ENCODE results near the gene LRRC46.

The LRRC46 gene

DNA sequence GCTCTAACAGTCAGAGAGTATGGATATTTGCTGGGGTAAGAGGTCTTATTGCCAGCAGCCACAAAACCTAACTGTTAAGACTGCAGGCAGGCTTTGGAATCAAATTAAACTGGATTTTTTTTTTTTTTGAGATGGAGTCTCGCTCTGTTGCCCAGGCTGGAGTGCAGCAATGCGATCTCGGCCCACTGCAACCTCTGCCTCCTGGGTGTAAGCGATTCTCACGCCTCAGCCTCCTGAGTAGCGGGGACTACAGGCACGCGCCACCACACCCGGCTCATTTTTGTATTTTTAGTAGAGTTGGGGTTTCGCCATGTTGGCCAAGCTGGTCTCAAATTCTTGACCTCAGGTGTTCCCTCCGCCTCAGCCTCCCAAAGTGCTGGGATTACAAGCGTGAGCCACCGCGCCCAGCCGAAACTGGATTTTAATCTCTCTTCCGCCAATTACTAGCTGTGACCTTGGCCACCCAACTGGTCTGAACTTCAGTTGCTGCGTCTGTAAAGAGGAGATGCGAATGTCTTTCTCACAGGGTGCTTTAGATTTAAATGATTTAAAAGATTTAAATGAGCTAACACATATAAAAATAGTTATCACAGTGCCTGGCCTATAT, 971 bp upstream of the LRRC46 start:
- no peak for DNase-seq (ENCODE audit: low read depth in 2 of 2)

DNA sequence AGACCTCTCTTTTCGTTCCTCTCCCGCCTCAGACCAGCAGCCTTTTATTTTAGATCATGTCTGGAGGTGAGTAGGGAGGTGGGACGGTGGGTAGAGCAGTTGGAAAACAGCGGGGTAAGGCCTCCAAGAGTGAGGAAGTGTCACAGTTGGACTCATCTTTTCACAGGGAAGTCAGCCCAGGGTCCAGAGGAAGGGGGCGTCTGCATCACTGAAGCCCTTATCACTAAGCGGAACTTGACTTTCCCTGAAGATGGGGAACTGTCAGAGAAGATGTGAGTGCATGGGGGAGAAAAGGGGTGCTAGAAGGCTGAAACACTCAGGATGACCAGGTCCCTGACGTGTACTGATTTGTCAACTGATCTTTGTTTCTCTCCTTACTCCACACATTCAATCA, 461 bp downstream of the LRRC46 start:
- DNase-seq (ENCODE audit: low read depth in 2 of 2) = no peak

DNA sequence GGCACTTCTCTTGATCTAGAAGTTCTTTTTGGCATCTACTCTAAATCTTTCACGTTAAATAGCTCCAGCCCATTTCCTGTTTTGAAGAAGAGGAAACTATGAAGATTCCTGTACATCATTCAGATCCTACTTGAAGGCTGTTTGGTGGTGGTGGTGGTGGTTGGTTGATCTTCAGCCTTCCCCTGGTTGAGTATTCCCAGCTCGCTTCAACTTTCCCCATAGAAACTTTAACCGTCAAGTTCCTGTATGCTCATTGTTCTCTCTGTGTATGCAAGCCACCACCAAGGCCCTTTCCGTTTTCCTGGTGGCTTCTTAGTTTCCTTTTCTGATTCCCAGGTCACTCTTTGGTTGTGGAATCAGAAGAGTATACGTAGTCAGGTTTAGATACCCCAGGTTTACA, 3.3 kb downstream of the LRRC46 start:
- DNase-seq (ENCODE audit: low read depth in 2 of 2) = no peak

DNA sequence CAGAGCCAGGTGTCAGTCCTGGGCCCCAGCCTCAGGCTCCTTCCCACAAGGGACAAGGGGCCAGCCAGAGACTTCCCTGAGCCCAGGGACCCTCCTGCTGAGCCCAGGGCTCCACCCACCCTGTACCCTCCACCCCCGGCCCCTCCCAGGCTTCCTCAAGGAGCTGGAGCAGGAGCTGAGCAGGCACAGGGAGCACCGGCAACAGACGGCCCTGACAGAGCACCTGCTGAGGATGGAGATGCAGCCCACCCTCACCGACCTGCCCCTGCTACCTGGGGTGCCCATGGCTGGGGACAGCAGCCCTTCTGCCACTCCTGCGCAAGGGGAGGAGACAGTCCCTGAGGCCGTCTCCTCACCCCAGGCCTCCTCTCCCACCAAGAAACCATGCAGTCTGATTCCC, 5.1 kb downstream of the LRRC46 start:
- DNase-seq (ENCODE audit: low read depth in 2 of 2) = no peak

DNA sequence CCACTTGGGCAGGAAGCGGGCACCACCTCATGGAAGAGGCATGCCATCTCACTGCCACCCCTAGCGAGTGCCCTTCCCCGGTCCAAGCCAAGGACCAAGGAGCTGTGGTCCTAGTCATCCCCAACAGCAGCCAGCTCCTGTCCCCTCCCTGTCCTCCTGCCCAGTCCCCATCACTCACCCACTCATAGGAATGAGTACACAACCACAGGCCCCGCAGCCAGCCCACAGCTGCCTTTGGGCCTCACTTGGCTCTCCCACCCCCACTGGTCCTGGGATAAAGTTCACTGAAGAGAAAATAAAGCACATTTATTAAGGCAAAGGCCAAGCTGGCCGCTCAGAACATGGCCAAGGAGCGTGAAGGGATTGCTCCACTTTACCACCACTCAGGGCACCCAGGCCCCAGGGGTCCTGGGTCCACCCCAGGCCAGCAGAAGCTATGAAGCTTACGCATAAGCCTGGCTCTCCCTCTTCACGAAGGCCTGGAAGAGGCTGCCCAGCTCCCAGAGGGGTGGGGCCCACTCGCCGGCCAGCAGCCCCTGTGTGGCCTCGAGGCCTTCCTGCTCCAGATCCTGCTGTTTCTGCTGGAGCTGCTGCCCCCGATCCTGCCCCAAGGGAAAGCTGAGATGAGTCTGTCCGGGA, 6.0 kb downstream of the LRRC46 start:
- no peak for DNase-seq (ENCODE audit: low read depth in 2 of 2)

DNA sequence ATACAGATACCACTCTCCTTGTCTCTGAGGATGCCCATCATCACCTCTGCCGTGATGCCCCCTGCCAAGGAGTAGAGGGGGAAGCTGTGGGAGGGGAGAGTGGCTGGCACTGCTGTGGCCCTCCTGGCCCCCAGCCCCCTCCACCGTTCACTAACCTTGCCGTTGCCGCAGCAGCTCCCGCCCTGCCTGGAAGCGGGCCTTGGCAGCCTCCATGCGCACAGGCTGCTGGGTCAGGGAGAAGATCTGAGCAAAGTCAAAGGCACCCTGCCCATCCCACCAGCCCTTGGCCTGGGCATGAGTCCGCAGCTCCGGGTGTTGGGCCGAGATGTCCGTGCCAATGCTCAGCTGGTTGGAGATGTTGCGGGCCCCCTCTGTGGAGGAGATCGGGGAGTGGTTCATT, 7.2 kb downstream of the LRRC46 start:
- DNase-seq (ENCODE audit: low read depth in 2 of 2) = no peak

DNA sequence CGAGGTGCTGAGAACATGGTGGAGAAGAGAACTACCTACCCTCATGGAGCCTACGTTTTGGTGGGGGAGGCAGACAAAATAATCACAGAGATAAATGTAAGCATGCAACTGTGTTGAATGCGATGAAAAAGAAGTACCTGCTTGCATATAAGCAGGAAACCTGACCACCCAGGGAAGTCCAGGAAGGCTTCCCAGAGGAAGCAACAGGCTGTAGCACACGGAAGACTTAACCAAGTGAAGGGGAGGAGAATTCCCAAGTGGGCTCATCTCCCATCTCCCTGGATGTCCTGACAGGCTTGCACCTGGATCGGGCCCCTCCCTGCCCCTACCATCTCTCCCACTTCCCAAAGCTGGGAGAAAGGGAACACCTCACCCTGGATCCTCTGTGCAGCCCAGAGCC, 7.6 kb downstream of the LRRC46 start:
- no peak for DNase-seq (ENCODE audit: low read depth in 2 of 2)

DNA sequence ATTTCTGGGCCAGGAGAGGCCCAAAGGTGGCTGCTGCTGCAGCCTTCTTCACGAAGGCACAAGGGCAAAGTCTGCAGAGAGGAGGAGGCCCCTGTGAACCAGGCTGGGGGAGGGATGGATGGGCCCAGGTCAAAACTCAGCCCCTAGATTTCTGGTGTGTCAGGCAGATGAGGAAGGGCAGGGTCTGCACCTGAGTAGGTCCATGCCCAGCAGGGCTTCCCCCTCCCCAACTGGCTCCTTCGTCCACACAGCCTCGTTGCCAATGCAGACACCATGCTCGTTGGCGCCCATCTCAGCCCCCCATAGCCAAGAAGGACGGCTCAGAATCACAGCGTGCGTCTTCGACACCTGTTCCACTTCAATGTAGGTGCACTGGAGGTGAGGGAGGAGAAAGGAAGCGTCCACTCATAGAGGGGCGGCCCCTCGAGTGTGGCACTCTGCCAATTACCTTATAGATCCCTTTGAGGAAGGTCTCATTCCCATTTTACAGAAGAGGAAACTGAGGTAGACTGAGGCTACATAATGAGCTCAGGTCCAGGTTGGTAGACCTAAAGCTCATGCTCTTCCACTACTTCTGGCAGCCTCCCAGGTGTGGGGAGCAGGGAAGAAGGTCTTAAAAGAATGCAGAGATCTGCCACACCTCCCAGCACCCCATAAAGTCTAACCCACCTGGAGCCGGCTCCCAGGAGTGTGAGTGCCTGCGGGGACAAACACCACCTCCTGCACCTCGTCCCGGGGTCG, 8.7 kb downstream of the LRRC46 start:
- no peak for DNase-seq (ENCODE audit: low read depth in 2 of 2)

DNA sequence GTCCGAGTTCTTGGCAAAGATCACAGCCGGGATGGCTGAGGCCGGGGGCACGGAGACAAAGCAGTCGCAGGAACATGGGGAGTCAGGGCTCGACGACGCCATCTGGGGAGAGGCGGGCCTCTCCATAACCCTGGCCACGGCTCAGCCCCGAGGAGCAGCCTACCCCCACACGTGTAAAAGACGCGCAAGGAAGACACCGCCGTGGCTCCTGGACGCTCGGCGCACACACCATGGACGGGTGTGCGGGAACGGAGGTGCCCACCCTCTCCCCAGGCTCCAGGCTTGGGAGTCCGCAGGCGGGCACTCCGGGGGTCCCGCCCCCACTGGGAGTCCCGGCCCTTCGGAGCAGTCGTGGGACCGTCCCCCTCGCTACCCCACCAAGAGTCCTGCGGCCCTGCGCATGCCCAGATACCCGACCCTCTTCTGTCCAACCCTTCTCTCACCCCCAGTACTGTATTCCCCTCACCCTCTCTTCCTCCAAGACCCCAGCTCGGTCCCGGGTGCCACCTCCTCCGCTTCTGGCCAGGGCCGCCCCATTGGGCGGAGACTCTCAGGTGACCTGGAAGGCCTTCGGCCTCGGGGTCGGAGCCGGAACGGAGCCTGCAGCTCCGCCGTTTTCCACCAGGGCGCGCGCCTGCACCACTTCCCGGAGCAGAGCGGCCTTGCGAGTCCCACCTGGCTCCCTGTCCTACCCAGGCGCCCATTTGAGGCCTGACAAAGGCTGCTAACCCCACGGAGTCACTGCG, 9.4 kb downstream of the LRRC46 start, which contains the start of gene SCRN2:
SCRN2 (minus strand) TSS at position 532 of the 746 bp plus-strand sequence; CDS start at position 102, 430 bp downstream.
- DNase-seq (ENCODE audit: low read depth in 2 of 2) = peak; percentile 82 to 89

DNA sequence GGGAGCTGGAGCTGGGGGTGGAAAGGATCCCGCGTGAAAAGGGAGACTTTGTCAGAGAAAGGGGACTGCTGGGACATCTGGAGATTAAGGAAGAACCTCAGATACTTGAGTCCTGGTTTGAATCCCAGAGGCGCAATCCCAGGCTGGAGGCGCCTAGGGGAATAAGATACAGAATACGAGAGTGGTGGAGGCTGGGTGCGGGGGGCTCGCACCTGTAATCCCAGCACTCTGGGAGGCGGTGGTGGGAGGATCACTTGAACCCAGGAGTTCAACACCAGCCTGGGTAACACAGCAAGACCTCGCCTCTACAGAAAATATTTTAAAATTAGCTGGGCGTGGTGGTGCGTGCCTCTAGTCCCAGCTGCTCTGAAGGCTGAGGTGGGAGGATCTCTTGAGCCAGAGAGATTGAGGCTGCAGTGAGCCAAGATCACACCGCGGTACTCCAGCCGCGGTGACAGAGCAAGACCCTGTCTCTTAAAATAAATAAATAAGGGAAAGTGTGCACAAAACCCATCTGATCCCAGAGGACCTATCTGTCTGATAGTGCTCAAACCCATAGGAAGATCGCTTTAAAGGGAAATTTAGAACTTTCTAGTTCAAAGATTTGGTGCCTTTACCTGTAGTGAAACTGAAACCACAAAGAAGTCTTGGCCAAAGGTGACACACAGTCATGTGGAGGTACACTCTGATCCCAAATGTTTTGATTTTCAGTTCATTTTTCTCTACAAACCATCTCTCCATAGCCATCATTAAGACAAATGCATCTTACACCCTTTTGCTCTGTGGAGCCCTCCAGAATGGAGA, 10.2 kb downstream of the LRRC46 start:
- DNase-seq (ENCODE audit: low read depth in 2 of 2) = no peak

DNA sequence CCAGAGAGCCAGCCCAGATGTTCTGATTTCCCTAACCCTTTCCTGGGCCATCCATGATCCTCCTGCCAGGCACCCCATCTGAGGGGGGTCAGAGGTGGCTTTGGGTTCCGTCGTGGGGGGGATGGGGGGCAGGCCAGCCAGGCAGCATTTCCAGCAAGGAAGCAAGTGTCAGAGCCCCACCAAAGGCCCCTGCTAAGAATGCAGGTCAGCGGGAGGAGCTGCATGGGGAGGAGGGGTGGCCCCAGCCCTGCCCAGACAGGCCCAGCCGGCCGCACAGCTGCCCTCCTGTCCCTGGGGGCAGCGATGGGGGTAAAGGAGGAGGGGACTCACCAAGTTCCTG, 11.9 kb downstream of the LRRC46 start:
- DNase-seq (ENCODE audit: low read depth in 2 of 2) = no peak

DNA sequence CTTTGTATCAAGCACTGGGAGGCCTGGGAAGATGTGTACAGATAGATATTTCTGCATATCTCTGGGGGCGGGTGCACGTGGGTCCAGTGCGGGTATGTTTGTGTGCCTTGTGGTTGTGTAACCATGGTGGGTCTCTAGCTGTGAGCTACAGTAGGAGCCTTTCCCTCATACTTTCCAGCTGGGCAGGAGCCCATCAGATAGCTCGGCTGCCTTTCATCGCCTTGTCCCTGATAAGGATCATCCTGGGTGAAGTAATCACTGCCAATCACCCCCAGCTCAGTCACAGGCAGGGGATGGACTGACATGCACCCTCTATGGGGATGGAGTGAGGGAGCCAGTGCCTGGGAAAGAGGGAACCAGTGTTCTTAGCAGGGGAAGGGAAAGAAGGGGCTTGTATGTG, 12.8 kb downstream of the LRRC46 start:
- DNase-seq (ENCODE audit: low read depth in 2 of 2) = no peak

DNA sequence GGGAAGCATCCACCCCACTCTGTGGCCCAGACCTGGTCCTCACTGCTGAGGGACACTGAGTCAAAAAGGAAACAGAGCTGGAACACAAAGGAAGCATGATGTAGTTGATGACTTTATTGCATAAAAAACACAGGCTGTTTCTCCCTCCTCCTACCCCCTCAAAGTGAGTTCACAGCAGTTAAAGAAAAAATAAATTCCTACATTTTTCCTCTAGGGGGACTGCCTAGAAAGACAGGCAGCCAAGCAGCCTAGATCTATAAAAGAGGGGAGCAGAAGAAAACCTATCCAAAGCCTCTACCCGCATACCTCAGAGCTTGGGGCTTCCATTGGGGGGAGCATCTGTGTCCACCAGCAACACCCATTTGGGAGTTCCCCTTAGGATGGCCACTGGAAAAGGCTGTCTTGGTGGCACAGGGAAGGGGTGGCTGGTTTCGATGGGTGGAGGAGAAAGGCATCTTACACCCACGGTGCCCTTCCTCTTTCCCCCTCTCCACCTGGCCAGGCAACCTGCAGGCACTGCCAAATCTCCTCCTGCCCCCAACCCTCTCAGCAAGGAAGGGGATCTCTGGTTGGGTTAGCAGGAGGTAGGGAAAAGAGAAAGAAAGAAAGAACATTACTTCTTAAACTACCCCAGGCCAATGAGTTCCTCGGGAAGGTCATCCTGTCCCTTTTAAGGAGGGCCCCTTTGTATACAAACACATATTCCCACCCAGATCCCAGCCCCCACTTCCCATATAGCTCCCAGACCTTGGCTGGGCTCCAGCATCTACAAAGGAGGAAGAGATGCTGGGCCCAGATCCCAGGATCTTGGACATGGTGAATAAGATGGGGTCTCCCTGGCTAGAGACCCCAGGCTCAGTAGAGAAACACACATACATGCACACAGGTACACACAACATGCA, 13.6 kb downstream of the LRRC46 start:
- no peak for DNase-seq (ENCODE audit: low read depth in 2 of 2)

DNA sequence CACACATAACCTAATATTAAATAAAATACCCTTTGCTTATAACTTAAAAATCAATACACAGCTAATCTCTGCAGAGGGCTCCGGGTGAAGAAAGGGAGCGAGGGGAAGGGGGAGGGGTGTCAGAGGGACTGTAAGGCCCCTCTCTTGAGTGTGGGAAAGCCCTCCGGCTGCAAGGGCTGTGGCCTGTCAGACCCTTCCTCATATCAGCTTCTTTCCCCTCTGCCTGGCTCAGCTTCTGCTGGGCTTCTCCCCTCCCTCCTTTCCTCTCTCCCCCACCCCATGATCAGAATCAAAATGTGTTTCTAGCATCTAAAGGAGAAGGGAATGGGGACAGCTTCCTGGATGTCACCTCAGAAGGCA, 14.2 kb downstream of the LRRC46 start:
- no peak for DNase-seq (ENCODE audit: low read depth in 2 of 2)

DNA sequence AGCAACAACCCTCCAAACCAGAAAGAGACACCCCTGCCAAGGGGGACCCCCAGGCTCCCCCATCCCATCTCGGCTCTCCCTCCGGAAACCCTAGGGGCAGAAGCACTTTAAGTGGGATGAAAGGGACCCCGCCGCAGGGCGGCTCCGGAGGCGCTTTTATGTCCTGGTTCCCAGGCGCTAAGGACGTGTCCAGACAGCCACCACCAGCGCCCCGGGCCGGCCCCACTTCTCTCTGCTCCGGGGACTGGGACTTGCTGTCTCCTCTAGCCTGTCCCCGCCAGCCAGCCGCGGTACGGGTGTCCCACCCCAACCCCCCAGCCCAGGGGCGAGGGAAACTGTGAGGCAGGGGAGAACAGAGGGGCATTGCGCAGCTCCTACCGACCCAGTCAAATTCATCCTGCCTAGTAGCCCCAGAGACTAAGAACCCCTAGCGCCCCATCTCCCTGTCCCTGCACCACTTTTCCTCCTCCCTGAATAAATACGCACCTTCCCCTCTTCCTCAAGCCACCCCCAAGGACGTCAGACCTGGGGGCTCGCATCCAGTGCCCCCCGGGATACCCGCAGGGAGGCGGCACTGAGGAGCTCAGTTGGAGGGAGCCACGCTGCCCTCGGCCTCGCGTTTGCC, 15.4 kb downstream of the LRRC46 start:
- no peak for DNase-seq (ENCODE audit: low read depth in 2 of 2)

DNA sequence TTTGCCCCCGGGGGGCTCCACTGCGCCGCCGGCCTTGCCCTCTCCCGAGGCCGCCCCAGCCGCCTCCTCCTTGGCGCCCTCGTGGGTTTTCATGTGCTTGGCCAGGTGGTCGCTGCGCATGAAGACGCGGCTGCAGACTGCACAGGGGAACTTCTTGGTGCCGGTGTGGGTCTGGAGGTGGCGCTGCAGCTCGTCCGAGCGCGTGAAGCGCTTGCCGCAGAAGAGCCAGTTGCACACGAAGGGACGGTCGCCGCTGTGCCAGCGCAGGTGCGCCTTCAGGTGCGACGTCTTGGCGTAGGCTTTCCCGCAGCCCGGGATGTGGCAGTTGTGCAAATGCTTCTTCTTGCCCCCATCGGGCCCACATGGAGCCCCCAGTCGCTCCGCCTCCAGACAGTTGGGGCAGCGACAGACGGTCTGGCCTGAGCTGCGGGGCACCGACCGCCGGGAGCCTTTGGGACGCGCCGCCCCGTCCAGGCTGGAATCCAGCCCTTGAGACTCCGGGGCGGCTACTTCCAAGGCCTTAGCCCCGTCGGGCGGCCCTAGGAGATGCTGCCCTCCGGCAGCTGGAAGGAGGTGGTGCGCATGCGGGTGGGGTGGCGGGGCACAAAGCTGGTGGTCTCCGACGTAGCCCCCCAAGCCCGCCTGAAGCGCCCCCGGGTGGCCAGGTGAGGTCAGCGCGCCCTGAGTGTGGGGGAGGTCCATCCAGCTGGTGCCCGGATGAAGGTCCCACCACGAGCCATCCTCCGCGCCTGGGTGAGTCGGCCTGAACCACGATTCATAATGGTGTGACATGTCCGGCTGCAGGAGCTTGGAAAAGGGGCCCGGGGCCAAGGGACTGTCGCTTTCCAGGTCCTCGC, 16.1 kb downstream of the LRRC46 start:
- no peak for DNase-seq (ENCODE audit: low read depth in 2 of 2)

DNA sequence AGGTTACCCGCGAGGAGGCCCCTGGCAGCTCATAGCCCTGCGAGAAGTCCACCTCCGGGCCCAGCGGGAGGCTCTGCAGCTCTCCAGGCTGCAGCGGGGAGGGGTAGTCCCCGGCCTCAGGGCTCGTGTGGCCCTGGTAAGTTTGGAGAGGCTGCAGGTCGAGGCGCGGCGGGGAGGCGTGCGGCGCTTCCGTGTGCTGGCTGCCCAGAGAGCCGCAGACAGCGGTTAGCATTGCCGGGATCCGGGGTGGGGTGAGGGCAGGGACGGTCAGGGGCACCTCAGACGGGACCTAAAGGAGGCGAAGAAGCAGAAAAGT, 16.7 kb downstream of the LRRC46 start:
- no peak for DNase-seq (ENCODE audit: low read depth in 2 of 2)

DNA sequence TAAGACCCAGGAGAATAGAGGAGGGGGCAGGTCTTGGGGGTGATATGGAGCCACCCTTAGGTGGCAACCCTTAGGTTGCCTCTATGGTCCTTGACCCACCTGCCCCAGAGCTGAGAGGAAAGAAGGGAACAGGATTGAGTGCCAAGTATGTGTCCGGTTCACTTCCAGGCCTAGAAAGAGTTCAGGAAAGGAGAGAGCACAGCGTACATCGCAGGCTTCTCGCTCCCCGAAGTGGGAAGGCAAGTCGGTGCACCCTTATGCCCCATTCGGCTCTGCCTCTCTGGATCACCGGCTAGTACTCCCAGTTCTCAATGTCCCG, 18.9 kb downstream of the LRRC46 start:
- no peak for DNase-seq (ENCODE audit: low read depth in 2 of 2)

DNA sequence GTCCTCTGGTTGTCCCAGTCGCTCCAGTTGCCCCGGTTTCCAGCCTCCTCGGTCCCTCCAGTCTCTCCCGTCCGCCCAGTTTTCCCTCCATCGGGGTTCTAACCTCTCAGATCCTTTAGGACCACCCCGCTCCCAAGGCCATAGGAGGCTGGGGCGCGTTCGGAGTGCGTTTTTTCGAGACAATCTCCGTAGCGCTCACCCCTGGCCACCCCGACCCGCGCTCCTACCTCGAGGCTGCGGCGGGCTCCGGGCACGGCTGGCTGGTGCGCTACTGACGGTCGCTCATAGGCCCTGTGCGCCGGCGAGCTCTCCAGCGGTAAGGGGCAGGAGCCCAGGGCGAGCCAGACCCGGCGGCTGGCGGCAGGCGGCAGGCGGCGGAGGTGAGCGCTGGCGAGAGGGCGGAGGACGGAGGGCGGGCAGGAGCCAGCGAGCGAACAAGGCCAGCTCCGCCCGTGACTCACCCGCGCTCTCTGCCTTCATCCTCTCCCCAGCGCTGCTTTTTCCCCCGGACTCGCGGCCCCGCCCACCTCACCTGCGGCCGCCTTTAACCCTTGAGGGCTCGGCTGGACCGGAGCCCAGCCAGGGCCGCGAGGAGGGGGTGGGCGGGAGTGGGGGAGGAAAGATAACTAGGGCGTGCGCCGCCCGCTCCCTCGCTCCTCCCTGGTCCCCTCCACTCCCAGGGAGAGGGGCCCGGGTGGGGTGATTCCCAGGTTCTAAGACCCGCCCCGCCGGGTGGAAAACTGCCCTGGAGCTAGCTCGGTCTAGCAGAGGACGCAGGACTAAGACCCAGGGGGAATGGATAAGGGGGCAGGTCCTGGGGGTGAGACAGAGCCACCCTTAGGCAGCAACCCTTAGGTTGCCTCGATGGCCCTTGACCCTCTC, 19.5 kb downstream of the LRRC46 start, which contains the start of gene SP6:
SP6 (minus strand) TSS at position 472 of the 882 bp plus-strand sequence. CDS start 2,734 bp downstream, outside the sequence.
- DNase-seq (ENCODE audit: low read depth in 2 of 2) = peak; percentile 59 to 62

Measured in stimulated activated CD8-positive, alpha-beta memory T cell treated with anti-CD3 and anti-CD28 coated beads, Interleukin-2, amount 100 ng/mL, for 48 hours (primary cell).